ENCODE results near the gene CAMSAP1.

DNA sequence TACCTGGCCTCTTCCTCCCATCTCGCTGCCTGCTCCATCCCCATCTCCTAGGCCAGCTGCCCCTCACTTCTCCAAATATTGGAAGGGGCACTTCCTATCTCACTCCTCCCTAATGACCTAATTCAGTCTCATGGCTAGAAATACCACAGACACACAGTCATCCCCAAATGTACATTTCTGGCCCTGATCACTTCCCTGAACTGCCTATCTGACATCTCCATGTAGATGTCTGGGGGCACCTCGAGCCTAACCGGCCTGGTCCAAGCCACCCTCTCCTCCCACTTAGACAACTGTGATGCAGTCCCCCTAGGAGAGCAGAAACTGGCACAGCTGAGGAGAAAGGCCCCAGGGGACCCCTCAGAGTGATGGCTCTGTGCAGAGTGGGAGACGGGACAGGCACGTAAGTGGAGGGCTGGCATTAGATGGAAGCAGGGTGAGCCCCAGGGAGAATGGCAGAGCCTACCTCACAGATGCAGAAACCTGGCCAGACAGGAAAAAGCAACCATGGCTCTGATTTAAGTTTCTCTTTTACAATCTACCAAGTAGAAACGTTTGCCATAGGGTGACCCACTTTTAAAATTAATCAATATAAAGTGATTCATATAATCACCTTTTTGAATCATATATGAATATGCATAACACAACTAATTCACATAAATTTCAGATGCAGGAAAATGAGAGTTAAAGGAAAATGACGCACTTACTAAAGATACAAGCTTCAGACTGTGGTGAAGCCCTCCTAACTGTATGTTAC is 22.1 kb downstream of the CAMSAP1 start:
- no peak for TF ChIP-seq BHLHE40 (IDR thresholded peaks at IDR 0.05; ENCODE audit: low read depth, low read length)
- no peak for TF ChIP-seq CTCF (conservative IDR thresholded peaks at IDR 0.05; ENCODE audit: low read depth, low read length)
- TF ChIP-seq CEBPB (IDR thresholded peaks at IDR 0.05; ENCODE audit: low read depth, low read length), result no peak
- no peak for TF ChIP-seq SMC3 (IDR thresholded peaks at IDR 0.05; ENCODE audit: low read depth, low read length)
- TF ChIP-seq RCOR1 (IDR thresholded peaks at IDR 0.05; ENCODE audit: insufficient replicate concordance, low read length), result no peak
- TF ChIP-seq POLR2A (IDR thresholded peaks at IDR 0.05; ENCODE audit: low read depth, low read length), result no peak
- TF ChIP-seq RAD21 (IDR thresholded peaks at IDR 0.05; ENCODE audit: low read length), result no peak
- TF ChIP-seq, protein P1, sequence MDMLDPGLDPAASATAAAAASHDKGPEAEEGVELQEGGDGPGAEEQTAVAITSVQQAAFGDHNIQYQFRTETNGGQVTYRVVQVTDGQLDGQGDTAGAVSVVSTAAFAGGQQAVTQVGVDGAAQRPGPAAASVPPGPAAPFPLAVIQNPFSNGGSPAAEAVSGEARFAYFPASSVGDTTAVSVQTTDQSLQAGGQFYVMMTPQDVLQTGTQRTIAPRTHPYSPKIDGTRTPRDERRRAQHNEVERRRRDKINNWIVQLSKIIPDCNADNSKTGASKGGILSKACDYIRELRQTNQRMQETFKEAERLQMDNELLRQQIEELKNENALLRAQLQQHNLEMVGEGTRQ (IDR thresholded peaks at IDR 0.05; ENCODE audit: low read depth, low read length), result no peak

All from IMR-90 (cell line).